CD4-positive, alpha-beta T cell treated with Interleukin-21 for 1 hour (primary cell): ENCODE results near the gene TSPEAR.
"Not testable (repeated sequence)": the region's sequence is repeated elsewhere in the genome, so short reads cannot be mapped to it uniquely, and the experiment has no call there.

Experiments
- DNase-seq: peaks from one replicate; pipeline ENCODE4 v3.0.0-alpha.2; 2020

The TSPEAR gene

DNA sequence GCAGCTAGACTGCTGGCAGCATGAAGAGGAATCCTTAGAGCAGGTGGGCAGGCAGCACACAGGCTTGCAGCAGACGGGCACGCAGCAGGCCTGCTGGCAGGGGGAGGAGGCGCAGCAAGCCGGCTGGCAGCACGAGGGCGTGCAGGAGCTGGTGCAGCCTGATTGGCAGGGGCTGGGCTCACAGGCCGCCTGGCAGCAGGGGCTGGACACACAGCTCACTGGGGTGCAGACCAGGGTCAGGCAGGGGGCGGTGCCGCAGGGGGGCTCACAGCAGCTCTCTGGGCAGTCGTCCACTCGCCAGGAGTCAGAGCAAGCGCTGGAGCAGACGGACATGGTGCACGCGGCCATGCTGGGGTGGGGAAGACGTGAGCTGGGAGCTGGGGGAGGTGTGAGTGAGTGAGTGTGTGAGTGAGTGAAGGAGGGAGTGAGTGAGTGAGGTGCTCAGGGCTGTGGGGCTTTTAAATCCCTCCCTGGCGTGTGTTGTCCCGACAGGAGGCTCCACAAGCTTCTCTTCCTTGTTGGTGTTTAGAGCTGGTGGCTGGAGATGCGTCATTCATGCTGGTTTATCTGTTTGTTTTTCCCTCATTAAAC is 131.0 kb downstream of the TSPEAR start, which contains the start of gene KRTAP10-5:
Gene KRTAP10-5 (minus strand): TSS at position 374 of the 591 bp plus-strand sequence. CDS start 26 bp downstream, at position 348.
- not testable (repeated sequence) for DNase-seq

DNA sequence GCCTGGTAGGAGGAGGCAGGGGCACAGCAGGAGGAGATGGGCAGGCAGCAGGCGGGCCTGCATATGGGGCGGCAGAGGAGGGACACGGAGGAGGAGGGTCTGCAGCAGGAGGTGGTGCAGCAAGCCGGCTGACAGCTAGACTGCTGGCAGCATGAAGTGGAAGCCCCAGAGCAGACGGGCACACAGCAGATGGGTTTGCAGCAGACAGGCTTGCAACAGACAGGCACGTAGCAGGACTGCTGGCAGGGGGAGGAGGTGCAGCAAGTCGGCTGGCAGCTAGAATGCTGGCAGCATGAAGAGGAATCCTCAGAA is 131.6 kb downstream of the TSPEAR start:
- no peak for DNase-seq

DNA sequence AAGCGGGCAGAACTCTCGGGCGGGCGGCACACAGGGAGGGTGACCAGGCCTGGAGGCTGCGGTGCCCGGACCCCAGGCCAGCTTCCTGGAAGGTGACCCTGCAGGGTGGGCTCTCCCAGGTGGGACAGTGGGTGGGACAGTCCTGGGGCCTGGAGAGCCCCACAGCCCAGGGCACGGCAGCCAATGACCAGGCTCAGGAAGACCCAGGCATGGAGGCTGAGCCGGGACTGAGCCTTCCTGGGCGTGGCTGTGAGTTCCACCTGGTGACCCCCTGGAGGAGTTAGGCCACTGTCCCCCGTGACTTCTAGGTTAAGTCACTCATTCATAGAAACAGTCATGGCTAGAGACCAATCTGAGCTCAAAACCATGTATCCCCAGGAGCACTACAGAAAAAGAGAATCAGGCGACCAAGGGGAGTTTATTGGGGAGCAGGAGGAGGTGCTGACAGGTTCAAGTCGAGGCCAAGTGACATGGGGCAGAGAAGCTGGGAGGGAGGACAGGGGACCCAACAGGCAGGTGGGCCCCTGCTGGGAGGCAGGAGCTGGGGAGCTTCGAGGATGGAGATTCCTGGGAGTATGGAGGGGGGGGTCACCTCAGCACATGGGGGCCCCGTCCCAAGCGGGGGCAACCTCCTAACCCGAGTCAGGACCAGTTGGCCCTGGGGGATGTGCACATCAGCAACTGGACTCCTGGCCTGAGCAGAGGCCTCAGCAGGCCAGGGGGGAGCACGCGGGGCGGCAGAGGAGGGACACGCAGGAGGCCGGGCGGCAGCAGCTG is 132.1 kb downstream of the TSPEAR start:
- no peak for DNase-seq

DNA sequence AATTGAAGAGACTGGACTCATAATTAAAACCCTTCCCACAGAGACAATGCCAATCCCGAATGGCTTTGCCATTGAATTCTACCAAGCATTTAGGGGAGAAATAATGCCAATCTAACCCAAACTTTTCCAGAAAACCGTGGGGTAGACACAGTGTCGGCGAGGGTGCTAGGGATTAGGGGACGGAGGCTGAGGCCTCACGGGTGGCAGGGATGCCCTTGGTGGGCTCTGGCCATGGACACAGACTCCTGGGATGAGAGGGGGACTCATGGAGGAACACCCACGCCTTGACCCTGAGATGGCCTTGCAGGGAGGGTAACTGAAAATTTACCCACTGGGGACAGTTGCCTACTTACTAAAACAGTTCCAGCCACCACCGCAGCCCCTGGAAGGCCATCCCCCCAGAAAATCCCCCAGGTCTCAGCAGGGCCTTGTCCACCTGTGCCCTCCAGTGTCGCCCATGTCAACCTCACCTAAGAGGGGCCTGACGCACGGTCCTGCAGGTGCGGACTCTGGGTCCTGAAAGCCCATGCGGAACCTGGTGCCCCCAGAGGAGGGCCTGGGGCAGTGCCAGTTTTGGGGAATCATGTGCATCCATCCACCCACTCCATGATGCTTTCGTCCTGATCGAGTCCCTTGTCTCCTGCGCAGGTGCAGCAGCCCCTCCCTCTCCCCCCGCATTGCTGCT is 132.9 kb downstream of the TSPEAR start:
- no peak for DNase-seq

DNA sequence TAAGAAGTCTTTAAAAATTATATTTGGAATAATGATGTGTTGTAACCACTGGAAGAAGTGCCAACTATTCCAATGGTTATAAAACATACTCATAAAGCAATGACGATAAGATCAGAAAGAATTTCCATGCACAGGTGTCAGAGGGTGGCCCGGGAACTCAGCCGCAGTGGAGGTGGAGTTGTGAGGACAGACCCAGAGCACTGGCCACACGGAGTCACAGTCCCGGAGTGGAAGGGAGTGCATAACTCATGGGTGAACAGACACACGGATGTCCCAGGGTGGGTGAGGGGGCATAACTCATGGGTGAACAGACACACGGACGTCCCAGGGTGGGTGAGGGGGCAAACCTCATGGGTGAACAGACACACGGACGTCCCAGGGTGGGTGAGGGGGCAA is 135.3 kb downstream of the TSPEAR start:
- no peak for DNase-seq

DNA sequence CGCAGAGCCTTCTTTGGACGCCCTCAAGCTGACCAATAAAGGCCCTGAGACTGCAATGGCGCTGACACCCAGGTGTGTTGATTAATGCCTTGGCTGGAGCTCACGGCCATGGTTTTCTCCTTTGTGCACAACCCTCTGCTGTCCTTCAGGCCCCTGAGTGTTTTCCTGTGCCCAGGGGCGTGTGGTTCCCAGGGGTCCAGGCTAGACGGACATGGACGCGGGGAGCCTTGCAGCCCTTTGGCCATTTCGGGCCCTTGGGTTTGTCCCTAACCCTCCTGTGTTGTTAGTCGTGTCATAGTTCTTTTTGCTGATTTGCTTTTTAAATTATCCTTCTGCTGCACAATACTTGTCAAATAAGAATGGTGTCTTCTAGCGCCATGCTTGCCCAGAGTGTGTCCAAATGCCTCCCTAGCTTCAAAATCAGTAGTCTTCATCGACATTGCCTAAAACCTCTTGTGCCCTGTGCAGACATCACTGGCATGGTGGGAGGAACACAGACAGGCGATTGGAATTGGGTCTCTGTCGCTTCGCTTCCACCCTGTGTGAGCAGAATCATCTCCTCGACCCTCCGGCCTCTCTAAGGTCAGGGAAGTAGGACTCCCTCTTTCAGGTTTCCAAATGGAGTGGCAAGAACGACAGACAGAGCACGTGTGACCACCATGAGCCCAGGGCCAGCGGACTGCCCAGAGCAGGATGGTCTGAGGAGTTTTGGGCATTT is 135.9 kb downstream of the TSPEAR start:
- no peak for DNase-seq

DNA sequence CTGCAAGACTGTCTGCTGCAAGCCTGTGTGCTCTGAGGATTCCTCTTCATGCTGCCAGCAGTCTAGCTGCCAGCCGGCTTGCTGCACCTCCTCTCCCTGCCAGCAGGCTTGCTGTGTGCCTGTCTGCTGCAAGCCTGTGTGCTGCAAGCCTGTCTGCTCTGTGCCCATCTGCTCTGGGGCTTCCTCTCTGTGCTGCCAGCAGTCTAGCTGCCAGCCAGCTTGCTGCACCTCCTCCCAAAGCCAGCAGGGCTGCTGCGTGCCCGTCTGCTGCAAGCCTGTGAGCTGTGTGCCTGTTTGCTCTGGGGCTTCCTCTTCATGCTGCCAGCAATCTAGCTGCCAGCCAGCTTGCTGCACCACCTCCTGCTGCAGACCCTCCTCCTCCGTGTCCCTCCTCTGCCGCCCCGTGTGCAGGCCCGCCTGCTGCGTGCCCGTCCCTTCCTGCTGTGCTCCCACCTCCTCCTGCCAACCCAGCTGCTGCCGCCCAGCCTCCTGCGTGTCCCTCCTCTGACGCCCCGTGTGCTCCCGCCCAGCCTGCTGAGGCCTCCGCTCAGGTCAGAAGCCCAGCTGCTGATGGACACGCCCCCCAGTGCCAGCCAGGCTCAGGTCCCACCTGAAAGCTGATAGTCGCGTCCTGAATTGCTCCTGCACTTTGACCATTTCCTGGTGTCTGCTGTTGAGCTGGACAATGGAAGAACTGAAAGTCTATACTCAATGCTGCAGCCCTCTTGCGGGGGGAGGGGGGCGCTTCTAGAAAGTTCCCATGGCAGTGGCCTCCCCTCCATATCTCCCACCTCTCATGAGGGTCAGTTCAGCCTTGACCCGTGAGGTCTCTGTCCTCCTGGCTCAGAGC is 136.7 kb downstream of the TSPEAR start:
- no peak for DNase-seq

DNA sequence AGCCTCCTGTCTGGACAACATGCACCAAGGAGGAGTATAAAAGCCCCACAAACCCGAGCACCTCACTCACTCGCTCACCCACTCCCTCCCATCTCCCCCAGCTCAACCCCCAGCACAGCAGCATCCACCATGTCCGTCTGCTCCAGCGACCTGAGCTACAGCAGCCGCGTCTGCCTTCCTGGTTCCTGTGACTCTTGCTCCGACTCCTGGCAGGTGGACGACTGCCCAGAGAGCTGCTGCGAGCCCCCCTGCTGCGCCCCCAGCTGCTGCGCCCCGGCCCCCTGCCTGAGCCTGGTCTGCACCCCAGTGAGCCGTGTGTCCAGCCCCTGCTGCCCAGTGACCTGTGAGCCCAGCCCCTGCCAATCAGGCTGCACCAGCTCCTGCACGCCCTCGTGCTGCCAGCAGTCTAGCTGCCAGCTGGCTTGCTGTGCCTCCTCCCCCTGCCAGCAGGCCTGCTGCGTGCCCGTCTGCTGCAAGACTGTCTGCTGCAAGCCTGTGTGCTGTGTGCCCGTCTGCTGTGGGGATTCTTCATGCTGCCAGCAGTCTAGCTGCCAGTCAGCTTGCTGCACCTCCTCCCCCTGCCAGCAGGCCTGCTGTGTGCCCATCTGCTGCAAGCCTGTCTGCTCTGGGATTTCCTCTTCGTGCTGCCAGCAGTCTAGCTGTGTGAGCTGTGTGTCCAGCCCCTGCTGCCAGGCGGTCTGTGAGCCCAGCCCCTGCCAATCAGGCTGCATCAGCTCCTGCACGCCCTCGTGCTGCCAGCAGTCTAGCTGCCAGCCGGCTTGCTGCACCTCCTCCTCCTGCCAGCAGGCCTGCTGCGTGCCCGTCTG is 137.5 kb downstream of the TSPEAR start, which contains the start of gene KRTAP10-4:
Gene KRTAP10-4 (plus strand): TSS at position 100 of the 827 bp plus-strand sequence. CDS start 30 bp downstream, at position 130.
- DNase-seq: not testable (repeated sequence)

DNA sequence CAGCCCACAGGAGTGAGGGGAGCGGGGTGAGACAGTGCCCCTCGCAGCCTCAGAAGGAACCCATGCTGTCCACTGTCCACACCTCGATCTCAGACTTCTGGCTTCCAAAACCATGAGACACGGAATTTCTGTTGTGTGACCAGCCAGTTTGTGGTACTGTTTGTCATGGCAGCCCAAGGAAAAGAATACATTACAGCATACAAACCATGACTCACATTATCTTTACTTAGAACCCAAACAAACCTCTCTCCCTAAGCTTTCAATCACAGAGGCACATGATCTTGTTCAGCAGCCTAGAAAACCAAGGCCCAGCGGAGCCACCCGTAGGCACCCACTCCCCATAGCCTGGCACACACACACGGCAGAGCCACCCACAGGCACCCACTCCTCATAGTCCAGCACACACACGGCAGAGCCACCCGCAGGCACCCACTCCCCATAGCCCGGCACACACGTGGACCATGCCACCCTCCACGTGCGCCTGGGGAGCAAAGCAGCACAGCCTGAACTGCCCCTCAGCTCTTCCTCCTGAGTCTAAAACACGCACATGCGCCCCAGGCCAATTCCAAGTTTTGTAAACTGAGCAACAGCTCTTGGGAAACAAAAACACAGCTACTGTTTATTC is 138.3 kb downstream of the TSPEAR start:
- DNase-seq: no peak

DNA sequence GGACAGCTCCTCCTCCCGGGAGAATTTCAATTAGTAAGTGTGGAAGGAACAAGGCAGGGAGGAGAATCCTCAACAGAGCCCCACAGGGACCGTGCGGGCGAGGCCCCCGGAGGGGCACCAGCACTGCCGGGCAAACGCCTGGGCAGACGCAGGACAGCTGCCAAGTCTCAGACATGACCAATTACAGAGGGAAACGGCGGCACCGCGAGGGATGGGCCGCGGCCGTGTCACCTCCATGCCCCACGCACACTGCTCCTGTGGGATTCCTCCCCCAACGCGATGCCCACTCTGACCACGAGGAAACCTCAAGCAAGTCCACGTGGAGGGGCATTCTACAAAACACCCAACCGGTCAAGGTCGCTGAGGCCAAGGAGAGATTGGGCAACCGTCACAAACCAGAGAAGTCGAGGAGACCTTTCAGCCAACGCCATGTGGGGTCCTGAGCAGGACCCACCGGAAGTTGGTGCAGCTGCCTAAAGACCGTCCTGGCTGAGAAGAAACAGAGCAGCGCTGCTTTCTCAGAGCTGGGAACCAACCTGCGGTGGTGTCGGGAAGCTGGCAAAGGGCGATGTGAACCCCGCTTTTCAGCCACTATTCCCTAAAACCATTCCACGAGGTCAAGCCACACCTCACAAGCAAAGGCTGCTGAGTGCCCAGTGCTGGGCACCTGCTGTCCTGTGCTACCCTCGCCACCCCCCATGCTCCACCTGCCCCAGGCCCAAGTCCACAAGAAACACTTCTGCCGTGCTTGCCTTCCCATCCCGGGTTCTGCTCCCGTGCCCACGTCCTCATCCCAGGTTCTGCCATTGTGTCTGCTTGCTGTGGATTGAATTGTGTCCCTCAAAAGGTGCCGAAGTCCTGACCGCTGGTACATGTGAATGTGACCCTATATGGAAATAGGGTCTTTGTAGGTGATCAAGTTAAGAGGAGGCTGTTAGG is 139.3 kb downstream of the TSPEAR start:
- DNase-seq: no peak

DNA sequence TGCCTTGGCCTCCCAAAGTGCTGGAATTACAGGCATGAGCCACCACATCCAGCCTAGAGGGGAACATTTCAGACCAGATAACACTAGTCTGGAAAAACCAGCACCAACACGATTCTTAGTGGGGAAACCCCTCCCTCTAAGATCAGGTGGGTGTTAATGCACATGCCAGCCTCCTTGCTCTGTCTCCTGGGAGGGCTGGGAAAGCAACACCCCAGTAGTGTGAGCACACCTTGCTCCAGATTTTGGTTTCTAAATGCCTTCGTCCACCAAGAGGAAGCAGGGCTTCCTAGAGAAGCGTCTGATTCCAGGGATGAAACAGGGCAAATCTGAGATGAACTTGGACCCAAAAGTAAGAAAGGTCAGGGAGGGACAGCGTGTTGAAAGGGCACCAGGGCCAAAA is 140.1 kb downstream of the TSPEAR start:
- no peak for DNase-seq

DNA sequence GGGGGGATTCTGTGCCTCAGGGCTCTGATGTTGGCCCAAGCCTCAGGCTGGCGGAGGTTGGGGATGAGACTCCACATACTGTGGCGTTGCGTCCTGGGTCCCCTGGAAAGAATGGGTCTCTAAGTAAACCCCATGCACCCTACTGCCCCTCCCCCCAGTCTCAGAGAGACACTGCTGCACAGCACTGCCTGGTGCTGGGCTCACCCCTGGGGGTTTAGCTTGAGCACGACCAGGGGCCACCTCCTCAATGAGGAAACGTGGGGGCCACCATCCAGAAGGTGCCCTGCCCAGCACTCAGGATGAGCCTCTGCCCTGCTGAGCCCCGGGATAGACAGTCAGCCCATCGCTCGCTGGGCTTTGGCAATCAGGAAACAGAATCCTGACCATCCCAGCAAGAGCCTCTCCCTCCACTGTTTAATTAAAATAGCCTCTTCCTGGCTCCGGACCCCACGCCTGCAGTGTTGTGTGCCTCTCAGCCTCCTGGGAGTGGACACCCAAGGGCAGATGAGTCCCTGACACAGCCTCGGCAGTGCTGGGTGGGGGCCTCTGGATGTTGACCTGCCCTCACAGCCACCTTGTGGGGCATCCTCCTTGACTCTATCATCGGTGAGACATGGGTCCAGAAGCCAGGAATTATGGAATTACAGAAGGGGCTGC is 141.4 kb downstream of the TSPEAR start:
- DNase-seq: no peak

DNA sequence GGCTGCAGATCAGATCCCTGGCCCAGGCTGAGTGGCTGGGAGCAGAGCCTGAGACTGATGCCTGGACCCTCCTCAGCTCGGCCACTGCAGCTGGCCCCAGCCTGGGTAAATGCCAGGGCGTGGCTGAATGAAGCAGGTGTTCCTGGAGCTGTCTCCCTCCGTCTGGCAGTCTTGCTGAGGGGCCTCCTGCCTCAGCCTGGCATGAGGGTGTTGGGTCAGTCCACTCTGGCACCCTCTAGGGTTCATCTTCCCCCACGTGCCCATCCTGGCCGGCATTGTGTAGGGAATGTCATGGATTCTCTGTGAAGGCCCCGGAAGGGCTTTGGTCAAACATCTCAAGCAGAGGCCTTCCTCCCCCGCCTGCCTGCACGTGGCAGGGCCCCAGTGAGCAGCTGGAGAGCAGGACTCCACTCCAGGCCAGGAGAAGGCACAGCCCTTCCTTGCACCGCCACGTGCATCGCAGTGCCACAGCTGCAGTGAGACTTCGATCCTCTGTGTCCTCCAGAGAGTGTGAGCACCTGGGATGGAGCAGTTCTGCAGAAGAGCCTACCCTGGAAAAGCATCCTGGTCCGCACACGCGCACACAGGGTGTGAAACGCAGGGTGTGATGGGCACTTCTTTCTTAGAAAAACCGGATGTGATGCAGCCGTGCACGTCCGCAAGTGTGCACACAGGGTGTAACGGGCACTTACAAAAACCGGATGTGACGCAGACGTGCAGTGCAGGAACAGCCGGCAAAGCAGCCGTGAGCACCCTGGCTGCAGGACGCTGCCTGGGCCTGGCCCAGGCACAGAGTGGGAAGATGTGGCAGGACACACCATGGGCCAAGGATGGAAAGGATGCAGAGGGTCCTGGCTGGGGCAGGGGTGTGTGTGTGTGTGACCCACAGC is 142.5 kb downstream of the TSPEAR start:
- no peak for DNase-seq

DNA sequence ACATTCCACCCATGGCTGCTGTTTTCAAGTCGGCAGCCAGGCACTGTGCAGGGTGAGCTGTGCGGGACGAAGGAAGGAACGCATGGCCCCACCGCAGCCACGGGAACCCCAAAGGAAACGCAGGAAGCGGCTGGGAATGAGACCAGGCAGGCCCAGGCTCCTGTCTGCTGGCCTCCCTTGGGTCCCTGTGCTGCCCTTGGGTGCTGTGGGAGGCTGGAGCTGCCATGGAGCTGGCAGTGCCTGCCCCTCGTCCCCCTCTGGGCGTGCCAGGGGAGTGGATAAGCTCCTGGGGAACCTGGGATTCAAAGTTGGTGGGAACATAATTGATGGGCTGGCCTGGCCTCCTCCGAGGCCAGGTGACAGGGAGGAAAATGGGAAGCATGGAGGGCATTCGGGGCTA is 143.1 kb downstream of the TSPEAR start:
- no peak for DNase-seq

DNA sequence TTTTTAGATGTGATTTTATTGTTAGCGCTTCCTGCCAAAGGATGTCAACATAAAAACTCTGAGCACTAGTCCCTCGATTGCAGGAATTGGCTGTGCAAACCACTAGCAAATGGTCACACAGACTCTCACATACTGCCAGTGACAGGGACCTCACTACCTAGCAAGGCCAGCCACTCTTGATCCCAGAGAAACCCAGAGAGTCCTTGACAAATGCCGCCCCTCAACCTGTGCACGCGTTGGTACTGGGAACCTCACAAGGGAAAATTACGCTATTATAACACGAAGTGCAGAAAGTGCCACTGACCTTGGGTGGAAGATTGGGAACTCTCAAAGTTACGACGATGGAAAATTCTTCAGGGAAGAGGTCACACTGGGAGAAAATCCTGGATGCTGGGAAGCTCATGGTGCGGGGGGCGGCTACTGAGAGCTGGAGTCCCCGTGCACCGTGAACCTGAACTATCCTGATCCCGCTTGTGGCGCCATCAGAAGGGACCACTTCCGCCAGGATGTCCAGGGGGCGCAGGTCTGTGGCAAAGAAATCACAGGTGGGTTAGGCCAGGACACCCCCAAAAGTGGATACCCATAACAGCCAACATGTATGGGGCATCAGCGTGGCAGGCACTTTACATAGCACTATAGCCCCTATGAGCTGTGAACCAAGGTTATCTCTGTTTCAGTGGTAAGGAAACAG is 143.7 kb downstream of the TSPEAR start:
- no peak for DNase-seq

DNA sequence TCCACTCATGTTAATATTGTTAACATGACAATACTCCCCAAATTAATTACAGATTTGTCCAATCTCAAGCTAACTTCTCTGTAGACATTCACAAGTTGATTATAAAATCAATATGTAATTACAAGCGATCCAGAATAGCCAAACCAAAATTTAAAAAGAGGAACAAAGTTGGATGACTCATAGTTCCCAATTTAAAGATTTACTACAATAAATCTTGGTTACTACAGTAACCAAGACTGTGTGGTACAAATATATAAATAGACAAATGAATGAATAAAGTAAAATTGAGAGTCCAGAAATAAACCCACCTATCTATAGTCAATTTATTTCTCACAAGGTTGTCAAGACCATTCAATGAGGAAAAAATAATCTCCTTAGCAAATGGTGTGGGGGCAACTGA is 145.0 kb downstream of the TSPEAR start:
- DNase-seq: no peak

DNA sequence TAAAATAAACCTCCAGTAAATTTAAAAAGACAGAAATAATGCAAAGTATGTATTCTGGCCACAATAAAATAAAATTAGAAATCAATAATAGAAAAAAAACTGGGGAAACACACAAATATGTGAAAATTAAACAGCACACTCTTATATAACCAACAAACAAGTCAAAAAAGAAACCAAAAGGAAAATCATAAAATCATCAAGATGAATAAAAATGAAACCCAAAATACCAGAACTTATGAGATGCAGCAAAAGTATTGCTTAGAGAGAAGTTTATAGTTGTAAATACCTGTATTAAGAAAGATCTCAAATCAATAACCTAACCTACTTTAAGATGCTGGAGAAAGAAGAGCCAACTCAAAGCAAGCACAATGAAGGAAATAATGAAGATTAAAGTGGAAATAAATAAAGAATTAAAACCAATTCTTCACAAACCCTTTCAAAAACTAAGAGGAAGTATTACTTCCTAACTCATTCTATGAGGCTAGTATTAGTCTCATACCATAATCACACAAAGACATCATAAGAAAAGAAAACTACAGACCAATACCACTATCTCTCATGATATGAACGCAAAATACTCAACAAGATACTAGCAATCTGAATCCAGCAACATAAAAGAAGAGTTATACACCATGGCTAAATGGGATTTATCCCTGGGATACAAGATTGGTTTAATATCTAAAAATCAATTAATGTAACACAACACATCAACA is 146.3 kb downstream of the TSPEAR start:
- DNase-seq: no peak
